AML-193 (cell line): ENCODE measurements around the gene FNDC3B.

Experiments
- DNase-seq, 2 experiments: peaks; one replicate each; lab custom pipeline; 2025; lab: John Stamatoyannopoulos, UW

Gene FNDC3B

GRCh38 chr3:172191629-172192028 is 152.3 kb downstream of the FNDC3B start:
- DNase-seq = no peak

- DNase-seq = no peak
Measured at GRCh38 chr3:172192830-172193415, 153.5 kb downstream of the FNDC3B start.

GRCh38 chr3:172193436-172193835 is 154.1 kb downstream of the FNDC3B start:
- no peak for DNase-seq

- no peak for DNase-seq
Measured at GRCh38 chr3:172194702-172195406, 155.5 kb downstream of the FNDC3B start.

- DNase-seq = no peak
Measured at GRCh38 chr3:172195407-172195754, 156.0 kb downstream of the FNDC3B start.

GRCh38 chr3:172197344-172197743 is 158.0 kb downstream of the FNDC3B start:
- no peak for DNase-seq

GRCh38 chr3:172198428-172198827 is 159.1 kb downstream of the FNDC3B start:
- no peak for DNase-seq

GRCh38 chr3:172199850-172200369 is 160.5 kb downstream of the FNDC3B start:
- DNase-seq = no peak

GRCh38 chr3:172201136-172201869 is 161.9 kb downstream of the FNDC3B start:
- DNase-seq = no peak

GRCh38 chr3:172201870-172202236 is 162.5 kb downstream of the FNDC3B start:
- no peak for DNase-seq

GRCh38 chr3:172202797-172203196 is 163.4 kb downstream of the FNDC3B start:
- DNase-seq = no peak

- DNase-seq = no peak
Measured at GRCh38 chr3:172203522-172204258, 164.3 kb downstream of the FNDC3B start.

- DNase-seq = no peak
Measured at GRCh38 chr3:172204716-172205115, 165.3 kb downstream of the FNDC3B start.

- DNase-seq = no peak
Measured at GRCh38 chr3:172208586-172209332, 169.4 kb downstream of the FNDC3B start.

GRCh38 chr3:172209333-172210321 is 170.2 kb downstream of the FNDC3B start:
- DNase-seq = no peak

- no peak for DNase-seq
Measured at GRCh38 chr3:172210355-172210754, 171.0 kb downstream of the FNDC3B start.

GRCh38 chr3:172211123-172211522 is 171.7 kb downstream of the FNDC3B start:
- DNase-seq = no peak

- no peak for DNase-seq
Measured at GRCh38 chr3:172213200-172213599, 173.8 kb downstream of the FNDC3B start.

- no peak for DNase-seq
Measured at GRCh38 chr3:172213904-172214303, 174.5 kb downstream of the FNDC3B start.

GRCh38 chr3:172216267-172216666 is 176.9 kb downstream of the FNDC3B start:
- DNase-seq = no peak
